Measurements from ENCODE around the gene HLA-E.

HLA-E gene

GRCh38 chr6:30541515-30542403 is 52.5 kb downstream of the HLA-E start:
- peak; percentile 80 for DNase-seq (ENCODE audit: low read depth)

- no peak for DNase-seq (ENCODE audit: low read depth)
Measured at GRCh38 chr6:30542404-30542725, 53.1 kb downstream of the HLA-E start.

DNA sequence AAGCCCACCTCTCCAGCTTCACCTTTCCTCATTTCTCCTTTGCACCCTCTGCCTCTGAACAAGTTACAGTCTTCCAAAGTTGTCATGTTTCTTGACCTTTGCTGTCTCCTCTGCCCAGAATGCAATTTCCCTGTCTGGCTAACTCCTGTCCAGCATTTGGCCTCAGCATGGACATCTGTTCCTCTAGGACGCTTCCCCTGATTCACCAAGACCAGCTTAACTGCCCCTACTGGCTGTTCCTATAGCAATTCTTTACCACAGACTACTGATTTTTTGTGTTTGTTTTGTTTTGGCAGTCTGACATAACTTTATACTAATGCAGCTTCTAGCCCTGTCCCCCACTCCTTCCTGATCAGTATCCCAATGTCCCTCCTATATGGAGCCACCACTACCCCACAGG is 53.6 kb downstream of the HLA-E start:
- peak; percentile 24 for DNase-seq (ENCODE audit: low read depth)

Data from EH (cell line).